GOT3 (cell line): Measurements from ENCODE around the gene CAMKMT.
"Not testable (repeated sequence)": the region's sequence is repeated elsewhere in the genome, so short reads cannot be mapped to it uniquely, and the experiment has no call there.

Experiments used
- DNase-seq: peaks from one replicate; lab custom pipeline; 2025; ENCODE audit warnings: mixed read lengths; lab: John Stamatoyannopoulos, UW

The CAMKMT gene

DNA sequence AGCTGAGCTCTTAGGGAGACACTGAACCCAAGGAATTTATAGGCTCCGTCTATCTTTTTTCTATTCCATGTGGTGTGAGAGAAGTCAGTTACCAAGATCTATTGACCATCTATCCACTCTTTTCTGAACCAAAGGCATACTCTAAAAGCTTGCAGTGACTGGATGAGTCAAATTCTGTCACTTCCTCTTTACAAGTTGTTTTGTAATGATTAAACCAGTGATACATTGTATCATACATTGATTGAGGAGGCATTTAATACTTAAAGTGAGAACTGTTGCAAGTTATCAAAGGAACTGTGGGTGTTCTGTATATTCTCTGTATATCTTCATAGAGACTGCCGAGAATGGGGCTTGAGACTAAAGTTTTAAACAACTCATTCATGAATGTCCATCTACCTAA is 188.8 kb downstream of the CAMKMT start:
- no peak for DNase-seq

DNA sequence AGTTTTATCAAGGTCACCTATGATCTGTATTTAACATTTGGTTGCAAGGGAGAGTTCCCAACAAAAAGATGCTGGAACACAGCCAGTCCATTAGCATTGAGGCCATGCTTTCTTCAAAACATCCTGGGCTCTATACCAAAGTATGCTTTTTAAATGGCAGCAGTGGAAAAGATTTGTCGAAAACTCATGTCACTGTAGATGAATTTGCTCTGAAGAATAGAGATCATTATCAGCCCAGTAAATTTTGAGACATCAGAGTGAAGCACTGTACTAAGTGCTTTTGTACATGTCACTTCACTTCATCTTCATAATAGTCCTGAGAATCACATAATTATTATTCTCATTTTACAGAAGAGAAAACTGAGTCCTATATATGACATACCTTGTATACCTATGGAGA is 189.8 kb downstream of the CAMKMT start:
- DNase-seq = no peak

DNA sequence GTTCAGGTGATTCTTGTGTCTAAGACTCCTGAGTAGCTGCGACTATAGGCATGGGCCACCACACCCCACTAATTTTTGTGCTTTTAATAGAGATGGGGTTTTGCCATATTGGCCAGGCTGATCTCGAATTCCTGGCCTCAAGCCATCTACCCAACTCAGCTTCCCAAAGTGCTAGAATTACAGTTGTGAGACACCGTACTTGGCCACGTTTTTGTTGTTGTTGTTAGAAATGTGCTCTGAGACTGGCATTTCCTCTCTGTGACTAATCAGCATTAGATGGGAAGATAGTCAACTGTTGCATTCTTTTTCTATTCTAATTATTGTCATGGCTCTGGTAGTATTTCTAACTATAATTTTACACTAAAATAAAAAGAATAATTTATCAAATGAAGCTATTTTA is 191.7 kb downstream of the CAMKMT start:
- DNase-seq = no peak

DNA sequence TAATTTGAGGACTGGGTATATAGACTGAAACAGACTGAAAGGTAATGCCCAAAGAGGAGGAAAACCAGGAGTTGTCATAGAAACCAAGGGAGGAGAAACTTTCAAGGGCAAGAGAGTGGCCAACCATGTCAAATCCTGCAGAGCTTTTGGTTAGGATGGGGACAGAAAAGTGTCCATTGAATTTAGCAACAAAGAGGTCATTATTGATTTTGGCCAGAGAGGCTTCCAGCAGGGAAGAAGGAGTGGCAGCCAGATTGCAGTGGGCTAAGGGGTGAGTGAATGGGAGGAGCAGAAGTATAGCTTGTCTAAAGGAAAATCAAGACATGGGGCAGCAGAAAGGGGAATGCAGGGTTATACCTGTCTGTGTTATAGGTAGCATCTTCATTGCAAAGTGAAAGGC is 194.0 kb downstream of the CAMKMT start:
- DNase-seq = no peak

DNA sequence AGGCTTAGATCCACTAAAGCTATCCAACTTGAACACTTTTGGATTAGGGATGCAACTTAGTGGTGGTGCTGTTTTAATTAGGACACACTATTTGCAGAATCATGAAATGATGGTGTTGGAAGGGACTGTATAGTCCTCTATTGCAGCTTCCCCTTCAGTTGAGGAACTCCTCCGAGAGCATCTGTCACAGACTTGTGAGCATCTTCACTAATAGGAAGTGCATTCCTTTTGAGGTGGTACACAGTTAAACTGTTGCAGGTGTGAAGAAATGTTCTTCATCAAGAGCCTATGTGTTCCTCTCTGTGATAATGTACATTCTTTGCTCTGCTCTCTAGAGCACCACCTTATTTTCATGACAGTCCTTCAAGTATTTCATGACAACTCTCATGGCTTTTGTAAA is 197.4 kb downstream of the CAMKMT start:
- DNase-seq = no peak

DNA sequence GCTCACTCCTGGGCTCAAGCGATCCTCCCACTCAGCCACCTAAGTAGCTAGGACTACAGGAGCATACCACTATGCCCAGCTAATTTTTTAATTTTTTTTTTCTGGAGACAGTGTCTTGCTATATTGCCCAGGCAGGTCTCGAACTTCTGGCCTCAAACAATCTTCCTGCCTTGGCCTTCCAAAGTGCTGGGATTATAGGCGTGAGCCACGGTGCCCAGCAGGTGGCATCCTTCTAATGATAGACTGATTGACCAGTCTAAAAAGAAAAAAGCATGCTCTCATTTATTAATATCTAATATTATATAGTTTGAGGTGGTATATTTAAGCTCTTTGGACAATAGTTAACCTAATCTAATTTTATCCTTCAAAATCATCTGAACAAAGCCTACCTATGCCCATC is 198.6 kb downstream of the CAMKMT start:
- no peak for DNase-seq

DNA sequence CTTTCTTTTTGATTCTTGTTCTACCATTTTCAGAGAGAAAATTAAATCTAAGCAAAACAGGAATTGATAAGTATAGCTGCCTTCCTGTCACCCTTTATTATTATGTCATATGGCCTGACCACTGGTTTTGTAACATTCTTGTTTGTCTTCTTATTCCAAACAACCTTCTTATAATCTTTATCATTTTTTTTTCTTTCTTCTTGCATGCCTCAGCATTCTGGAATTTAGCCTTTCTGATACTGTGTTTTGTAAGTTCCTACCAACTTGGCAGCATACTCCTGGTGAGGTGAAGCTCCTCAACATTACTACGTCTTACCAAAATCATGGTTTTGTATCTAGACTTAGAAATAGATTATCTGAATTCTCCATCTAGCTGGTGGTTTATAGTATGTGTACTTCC is 199.2 kb downstream of the CAMKMT start:
- DNase-seq = no peak

DNA sequence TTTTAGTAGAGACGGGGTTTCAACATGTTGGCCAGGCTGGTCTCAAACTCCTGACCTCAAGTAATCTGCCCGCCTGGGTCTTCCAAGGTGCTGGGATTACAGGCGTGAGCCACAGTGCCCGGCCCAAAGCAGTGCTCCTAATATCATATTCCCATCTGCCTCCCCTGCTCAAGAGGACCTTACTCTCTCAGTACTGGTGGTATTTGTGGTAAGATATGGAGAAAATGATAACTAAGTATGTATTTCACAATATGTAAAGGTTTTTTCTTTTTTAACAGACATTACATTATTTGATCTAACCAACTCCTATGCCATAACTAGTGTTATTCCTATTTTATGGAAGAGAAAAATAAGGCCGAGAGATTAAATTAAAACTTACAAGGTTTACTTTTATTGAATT is 201.0 kb downstream of the CAMKMT start:
- no peak for DNase-seq

DNA sequence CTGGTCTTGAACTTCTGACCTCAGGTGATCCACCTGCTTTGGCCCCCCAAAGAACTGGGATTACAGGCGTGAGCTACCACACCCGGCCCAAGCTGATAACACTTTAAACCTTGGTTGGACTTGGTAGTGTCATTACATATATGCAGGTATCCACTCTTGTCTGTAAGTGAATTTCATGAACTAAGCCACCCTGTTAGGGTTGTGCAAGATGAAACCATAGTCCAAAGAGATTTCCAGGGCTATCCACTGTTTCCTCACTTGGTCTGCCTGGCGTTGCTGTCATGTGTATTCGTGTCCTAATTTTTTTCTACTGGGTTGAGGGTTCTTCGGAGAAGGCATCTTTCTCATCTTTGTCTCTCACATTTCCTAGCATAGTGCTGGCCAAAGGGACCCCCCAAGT is 203.0 kb downstream of the CAMKMT start:
- no peak for DNase-seq

DNA sequence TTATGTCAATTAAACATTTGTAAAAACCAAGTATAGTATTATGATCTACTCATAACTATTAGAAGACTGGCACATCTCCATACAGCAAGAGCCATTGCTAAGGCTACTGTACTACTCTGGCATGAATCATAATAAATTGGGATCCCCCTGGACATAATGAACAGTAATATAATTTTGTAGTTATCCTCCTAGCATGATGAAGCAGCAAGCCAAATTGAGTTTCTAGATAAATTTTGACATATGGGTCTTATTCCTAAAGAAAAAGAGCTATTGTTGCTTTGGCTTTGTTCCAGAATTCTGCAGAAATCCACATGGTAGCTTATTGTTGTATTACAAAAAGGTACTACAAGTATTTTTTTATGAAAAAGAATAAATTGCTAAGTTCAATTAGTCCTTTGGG is 204.3 kb downstream of the CAMKMT start:
- no peak for DNase-seq

DNA sequence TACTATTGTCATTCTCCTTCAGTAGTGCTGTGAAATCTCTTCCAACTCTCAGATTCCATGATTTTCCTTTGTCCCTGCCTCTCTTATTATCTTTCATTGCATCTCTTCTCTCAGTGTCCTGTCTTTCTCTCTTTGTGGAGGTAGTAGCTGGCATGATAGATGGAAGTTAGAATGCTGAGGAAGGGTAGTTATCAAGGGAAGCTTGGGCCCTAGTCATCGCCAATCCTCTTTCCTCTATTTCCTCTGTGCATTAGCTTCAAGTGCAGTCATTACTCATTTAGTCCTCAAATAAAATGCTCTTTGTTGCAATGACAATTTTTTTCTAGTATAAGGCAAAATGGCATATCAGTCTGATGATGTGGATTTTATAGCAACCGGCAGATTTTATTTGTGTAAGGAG is 207.7 kb downstream of the CAMKMT start:
- DNase-seq = no peak

DNA sequence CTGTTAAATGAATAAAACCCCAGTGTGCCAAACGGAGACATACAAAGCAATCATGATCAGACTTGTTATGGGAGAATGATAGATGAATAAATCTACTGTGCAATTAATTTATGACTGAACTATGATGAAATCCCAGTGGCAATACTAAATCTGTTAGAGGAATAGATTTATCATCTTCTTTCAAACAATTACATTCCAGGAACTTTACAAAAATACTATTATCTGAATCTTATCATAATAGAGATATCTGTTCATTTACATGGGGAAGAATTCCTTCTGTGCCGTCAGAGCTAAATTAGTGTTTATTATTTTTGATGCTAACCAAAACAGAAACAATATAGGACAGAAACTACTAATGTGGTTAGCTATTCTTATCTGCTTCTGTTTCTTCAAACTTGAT is 208.5 kb downstream of the CAMKMT start:
- no peak for DNase-seq

DNA sequence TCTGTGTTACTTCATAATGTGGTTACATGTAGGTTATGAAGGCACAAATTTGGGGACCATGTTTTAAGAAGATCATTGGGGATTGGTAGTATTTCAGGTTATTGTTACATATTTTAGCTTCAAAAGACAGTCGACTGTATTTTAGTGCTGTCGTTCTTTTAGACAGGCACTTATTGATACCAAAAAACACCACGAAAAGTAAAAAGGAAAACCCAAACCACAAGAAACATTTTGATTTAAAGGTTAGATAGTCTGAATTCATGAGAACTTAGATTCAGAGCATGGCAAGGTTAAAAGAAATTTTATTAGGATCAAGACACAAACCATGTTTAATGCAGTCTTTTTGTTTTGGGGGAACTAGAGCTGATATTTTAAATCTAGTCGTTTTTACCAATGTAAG is 209.0 kb downstream of the CAMKMT start:
- no peak for DNase-seq

DNA sequence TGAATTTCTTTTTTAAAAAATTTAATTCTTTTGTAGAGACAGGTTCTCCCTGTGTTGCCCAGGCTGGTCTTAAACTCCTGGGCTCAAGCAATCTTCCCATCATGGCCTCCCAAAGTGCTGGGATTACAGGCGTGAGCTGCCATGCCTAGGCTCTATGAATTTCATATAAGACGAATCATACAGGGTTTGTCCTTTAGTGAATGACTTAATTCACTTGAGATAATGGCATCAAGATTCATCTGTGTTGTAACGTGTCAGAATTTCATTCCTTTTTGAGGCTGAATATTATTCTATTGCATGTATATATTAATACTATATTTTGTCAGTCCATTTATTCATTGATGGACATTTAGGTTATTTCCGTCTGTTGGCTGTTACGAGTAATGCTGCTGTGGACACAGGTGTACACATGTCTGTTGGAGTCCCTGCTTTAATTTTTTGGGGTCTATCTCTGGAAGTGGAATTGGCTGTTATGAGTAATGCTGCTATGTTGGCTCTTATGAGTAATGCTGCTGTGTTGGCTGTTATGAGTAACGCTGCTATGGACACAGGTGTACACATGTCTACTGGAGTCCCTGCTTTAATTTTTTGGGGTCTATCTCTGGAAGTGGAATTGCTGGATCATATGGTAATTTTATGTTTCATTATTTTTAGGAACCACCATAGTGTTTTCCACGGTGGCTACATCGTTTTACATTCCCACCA is 210.6 kb downstream of the CAMKMT start:
- no peak for DNase-seq

DNA sequence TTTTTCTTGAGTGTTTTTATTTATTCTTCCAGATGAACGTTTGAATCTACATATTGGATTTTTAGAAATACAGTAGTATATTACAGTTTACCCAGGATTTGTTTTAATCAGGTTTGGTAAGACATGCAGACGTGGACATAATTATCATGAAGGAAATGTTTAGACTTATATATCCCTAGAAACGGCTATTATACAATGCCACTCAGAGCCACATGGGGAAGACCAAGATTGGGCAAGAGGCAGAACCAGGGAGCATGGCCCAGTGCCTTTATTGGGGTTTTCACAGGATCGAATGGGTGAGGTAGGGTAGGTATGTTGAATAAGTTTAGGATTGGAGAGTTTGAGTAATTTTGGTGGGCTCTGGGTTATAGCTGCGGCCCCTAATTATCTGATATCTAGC is 212.2 kb downstream of the CAMKMT start:
- DNase-seq = no peak

DNA sequence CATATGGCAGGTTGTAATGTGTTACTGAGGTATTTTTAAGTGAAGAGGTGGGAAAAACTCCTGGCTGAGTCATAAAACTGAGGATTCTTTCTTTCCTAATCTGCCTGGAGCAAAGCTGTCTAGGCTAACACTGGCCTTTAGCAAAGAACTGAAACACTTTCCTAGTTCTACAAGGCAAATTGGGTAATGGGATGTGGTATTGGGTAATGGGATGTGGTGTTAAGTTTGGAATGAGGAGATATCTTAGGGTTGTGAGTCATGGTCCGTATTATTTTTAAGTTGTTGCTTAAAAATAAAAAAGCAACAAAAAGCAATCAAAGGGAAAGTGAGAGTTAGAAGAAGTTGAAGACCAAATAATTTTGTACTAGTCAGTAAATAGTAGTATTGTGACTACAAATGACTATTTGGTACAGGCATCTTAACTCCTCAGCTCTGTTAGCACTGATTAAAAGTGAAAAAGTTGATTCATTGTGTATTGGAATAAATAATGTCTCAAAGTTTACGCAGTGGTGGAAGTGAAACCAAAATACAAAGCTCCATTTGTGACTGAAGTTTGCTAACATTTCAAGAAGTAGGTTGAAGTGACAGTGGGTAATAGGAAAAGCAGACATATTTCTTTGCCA is 216.8 kb downstream of the CAMKMT start:
- DNase-seq = no peak

DNA sequence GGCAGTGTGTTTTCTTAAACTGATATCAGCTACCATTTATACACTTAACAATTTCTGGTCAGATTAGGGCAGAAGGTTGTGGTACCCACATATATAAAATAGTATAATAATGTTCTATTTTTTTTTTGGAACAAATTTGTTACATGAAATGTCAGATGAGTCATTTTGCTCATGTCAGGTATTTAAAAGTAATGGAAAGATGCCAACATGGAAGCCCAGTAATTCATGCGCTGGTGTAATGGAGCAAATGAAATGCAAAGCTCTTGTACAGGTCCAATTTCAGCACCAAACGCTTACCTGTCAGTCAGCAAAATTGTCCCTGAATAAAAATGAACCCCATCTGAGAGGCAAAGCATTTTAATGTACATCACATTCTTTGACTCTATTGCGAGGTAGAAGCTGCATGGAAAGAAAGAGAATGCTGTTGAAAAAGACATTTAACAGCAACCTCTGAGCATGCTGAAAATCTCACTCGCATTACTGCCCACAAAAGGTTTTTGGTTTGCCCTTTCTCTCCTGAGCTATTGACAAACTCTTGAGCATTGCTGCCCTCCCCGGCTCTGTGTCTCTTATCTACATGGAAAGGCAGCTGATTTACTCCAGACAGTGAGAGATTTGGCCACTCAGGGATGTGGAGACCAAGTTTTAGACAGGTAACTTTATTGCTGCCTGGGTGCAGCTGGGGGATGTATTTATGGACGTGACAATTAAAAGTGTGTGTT is 217.5 kb downstream of the CAMKMT start:
- no peak for DNase-seq

DNA sequence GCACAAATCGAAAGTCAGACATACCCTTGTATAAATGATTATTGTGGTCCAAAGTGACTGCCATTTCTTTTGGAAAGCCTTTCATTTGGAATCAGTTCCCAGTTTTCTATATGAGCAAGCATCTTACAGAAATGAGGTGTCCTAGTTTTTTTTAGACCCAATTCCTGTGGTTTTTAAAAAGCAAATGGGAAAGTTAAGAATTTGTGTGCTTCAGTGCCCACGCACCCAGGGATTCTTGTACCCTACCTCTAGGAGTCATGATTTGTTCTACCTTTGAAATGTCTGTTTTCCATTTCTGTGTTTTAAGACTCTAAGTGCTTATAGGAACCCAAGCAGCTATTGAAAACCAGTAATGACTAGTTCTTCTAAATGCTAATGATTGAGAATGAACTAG is 218.1 kb downstream of the CAMKMT start:
- no peak for DNase-seq

DNA sequence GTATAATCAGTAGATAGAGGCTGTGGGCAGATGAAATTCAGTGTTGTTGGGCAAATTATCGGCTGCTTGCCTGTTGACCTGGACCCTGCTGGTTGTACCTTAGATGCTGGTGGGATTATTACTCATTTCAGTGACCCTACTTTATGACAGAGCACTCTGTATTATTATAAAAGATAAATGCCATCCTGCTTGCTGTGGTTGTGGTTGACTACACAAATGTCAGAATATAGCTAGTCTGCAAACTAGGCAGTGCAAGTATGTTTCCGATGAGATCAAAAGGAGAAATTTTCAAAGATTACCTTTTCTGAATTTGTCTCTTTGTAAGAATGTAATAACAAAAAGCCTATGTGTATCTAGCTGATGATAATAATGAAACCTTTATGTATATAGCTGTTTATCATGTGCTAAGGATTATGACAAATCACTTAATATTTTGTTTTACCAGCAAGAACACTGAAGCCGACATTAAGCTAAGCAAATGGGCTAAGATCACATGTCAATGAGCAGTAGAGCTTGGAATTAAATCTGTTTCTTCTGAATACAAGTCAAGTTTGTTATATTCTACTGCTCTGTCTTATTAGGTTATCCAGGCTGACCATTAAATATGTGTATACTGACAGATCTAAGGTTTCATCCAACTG is 219.2 kb downstream of the CAMKMT start:
- no peak for DNase-seq

DNA sequence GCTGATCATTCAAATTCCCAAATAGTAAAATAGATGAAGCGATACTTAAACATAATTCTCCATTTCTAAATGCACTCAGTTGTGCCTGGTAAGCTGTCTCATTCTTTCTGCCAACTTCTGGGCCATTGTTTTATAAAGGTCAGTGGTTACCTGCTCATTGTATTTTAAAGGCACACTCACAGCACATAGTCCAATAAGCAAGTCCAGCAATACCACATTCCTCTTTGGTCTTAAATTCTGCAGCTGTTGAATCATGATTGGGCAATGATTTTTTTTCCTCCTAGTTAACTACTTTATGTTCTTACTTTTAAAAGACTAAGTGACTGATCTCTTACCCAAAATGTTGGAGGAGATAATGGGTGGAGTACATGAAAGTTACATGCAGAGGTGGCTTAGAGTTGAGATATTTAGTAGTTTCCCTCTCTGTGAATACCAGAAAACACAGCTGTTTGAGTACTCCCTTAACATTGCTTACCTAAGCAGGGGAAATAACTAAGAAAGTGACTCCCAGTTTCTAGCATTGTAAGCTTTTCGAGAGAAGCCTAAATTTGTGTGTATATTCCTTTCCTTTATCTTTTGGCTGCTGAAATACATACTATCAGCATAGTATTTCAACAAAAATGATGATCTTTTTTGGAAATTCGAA is 220.7 kb downstream of the CAMKMT start:
- no peak for DNase-seq

DNA sequence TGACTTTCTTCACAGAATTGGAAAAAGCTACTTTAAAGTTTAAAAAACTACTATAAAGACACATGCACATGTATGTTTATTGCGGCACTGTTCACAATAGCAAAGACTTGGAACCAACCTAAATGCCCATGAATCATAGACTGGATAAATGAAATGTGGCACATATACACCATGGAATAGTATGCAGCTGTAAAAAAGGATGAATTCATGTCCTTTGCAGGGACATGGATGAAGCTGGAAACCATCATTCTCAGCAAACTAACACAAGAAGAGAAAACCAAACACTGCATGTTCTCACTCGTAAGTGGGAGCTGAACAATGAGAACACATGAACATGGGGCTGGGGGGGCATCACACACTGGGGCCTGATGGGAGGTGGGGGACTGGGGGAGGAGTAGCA is 233.9 kb downstream of the CAMKMT start:
- DNase-seq = not testable (repeated sequence)

DNA sequence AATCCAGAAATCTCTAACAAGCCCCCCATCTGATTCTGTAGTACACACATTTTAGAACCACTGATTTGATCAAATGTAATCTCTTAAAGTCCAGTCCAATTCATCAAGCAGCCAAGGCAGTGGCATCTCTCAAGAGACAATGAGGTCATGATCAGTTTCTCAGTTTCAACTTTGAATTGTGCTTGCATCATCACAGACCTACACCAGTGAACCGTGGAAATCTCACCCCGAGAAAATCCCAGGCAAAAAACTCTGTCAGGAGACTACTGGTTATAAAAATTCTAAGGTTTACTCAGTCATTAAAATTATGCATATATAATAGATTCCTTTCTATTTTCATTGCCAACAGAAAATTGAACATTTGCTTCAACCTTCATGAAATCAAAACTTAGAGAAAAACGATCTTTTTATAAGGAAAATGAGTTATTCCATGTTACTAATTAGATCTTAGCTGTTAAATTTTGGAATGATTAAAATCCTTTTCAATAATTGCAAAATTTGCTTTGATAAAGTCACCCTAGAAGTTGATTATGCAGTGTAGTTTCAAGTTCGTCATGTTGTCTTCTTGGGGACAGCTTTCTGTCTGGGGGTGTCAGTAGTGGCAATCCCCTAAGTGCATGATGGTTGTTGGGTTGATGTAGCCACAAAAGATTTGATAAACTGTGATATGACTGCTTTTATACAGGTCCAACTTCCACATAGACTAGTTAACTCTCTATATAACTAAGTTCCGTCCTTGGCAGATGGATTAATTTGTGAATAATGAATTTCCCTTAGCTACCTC is 235.0 kb downstream of the CAMKMT start:
- DNase-seq = no peak
